HL-60/S4 treated with phorbol 12-myristate 13-acetate at 8.2 ng/mL for 4 days and 3 days (cell line): ENCODE data around the gene ST3GAL3.
"Not testable (repeated sequence)": the region's sequence is repeated elsewhere in the genome, so short reads cannot be mapped to it uniquely, and the experiment has no call there.

ENCODE experiments used
- in situ Hi-C: fragments of 300-500 bp; cut with MboI; formaldehyde crosslinking; loops from 2 replicates; pipeline ENCODE4 v1.15.0; 2022; ENCODE audit warnings: low sequenced_read_pairs

Gene ST3GAL3

DNA sequence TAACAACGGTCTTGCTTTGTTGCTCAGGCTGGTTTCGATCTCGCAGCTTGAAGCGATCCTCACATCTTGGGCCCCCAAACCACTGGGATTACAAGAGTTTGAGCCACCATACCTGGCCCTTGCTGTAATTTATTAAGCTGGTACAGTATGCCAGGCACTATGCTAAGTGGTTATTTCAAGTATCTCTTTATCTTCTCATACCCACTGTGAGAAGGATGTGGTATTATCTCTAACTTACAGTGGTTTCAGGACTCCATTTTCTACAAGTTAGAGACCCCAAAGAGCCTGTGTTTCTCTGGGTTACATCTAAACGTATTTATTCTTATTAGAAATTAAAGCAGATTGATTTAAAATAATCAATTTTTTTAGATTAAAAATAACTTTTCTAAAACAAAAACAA lies 8.1 kb upstream of the ST3GAL3 start:
- in situ Hi-C loops = no loop called here

DNA sequence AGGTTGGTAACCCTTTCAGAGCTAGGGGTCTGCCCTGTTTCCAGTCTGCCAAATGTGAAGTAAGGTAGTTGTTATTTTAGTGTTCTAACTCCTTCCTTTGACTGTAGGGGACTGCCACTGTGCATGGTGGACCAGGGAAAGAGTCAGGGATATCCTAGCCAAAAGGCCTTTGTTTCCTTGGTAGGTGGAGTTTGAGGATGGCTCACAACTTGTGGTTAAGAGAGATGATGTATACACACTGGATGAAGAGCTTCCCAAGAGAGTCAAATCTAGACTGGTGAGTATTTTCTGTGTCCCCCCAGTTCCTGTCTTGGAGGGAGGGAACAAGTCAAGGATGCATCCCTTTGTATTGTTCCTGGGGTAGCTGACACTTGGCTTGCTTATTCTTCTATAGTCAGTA lies 3.5 kb upstream of the ST3GAL3 start:
- in situ Hi-C loops = no loop called here

- in situ Hi-C loops = no loop called here
Measured at GRCh38 chr1:43704838-43705237, 2.5 kb upstream of the ST3GAL3 start.

DNA sequence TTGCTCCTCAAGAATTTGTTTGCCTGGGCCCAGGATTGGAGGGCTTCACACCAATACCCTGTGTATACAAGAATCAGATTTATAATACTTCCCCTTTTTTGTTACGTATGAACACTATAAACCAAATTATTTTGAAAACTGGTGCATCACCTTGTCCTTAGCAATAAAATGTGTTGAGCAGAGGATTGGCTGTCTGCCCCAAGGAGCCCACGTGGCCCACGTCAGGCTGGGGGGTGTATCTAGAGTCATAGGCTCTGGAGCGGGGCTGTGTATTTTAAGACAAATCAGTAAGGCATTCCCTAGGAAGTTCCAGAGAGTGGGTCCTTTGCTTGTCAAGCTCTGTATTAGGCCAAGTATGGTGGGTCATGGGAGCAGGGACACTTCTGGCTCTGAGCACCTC lies 2.0 kb upstream of the ST3GAL3 start:
- in situ Hi-C loops = no loop called here

DNA sequence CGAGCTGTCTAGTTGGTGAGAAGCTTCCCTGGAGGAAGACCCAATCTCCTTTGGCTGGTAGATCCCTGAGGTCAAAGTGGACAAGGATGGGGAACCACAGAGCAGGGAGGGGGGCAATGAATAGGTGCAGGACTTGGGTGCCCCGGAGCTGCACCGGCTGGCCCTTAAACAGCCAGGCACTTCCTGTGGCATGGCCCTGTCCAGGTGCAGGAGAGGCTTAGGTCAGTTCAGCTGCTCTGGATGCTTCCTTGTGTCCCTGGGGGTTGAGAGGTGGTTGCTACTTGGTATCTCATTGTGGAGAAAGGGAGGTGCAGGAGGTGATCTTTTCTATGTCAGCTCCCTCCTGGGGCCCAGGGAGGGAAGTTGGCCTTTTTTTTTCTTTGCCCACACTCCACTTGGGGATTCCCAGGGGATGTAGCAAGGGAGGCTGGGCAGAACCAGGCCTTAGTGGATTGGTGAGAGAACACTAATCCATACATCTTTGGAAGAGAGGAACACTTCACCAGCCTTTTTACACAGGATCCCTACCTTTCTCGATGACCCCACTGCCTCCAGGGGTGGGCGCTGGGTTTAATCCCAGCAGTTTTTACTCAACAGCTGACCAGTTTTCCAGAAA lies 1.2 kb upstream of the ST3GAL3 start:
- in situ Hi-C loops = no loop called here

DNA sequence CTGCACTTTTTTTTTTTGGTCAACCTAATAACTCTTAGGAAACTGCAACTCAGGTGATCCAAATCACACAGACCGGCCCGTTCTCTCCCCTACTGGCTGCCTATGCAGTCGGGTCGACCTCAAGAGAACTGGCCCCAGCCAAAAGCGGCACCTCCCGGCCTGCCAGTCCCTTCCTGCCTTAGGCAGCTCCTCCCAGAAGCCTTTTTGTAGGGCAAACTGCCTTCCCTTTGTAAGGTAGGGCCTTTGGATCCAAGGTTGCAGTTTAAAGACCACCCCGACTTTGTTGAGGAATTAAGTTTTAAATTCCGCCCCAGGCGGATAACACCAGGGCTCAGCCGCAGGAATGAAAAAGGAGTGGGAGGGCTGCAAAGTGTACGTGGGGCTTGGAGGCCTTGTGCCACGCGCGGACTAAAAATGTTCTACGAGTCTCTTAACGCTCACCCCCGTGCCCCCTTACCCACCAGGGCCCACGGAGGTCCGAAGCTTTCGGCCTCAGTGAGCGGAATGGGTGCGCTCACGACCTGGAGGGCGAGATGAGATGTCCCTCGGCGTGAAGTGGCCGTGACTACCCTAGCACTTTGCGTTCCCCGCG lies 642 bp upstream of the ST3GAL3 start:
- in situ Hi-C loops = no loop called here

GRCh38 chr1:43708002-43708410 lies 670 bp downstream of the ST3GAL3 start:
- in situ Hi-C loops = no loop called here

GRCh38 chr1:43711049-43711448 lies 3.7 kb downstream of the ST3GAL3 start:
- in situ Hi-C loops = no loop called here

GRCh38 chr1:43711524-43712386 lies 4.4 kb downstream of the ST3GAL3 start:
- in situ Hi-C loops = no loop called here

GRCh38 chr1:43716559-43717281 lies 9.4 kb downstream of the ST3GAL3 start:
- in situ Hi-C loops = no loop called here

DNA sequence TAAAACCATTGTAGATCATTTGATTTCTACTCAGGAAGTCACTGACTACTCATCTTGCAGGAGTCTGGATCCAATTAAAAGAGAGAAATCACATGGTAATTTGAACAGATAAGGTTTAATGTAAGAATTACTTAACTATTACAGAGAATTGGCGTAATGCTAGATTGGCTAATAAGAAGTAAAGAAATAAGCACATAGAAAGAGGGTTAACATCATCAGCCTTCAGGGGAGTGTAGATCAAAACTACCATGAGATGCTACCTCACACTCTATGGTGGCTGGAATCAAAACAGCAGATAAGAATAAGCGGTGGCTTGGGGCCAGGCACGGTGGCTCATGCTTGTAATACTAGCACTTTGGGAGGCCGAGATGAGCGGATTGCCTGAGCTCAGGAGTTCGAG lies 11.7 kb downstream of the ST3GAL3 start:
- in situ Hi-C loops = no loop called here

DNA sequence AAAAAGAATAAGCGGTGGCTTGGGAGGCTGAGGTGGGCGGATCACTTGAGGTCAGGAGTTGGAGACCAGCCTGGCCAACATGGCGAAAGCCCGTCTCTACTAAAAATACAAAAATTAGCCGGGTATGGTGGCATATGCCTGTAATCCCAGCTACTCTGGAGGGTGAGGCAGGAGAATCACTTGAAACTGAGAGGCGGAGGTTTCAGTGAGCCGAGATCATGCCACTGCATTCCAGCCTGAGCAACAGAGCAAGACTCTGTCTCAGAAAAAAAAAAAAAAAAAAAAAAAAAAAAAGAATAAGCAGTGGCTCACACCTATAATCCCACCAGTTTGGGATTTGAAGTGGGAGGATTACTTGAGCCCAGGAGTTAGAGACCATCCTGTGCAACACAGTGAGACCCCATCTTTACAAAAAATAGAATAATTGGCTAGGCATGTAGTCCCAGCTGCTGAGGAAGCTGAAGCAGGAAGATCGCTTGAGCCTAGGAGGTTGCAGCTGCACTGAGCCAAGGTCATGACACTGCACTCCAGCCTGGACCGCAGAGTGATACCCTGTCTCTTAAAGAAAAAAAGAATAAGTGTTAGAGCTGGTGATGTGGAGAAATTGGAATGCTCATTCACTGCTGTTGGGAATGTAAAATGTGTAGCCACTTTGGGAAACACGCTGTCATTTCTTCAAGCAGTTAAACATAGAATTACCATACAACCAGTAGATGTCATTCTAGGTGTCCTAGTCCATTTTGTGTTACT lies 12.5 kb downstream of the ST3GAL3 start:
- in situ Hi-C loops = not testable (repeated sequence)

GRCh38 chr1:43722810-43723209 lies 15.5 kb downstream of the ST3GAL3 start:
- in situ Hi-C loops = no loop called here

DNA sequence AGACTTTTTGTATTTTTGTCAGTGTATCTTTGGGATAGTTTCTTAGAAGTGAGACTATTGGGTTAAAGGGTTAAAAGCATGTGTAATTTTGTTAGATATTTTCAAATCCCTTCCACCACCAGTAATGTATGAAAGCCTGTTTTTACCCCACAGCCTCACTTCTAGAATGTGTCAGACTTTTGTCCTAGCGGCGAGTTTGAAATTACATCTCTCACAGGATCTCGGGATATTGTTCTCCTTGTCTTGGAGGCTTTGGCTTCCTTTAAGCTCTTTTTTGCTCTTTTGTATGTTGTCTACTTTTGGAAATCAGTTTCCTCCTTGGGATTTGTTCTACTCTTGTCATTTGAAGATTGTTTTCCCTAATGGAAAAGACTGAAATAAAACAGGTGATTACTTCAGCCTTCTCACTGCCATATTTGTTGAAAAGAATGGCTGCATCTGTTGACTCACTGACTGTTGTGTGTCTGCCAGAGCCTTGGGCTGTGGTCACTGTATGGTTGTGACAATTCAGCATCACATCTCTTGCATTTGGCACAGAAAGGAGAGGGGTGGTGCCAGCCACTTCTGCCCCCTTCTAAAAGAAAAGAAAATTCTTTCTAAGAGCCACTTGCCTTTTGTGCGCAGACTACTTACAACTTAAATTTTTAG lies 22.6 kb downstream of the ST3GAL3 start:
- in situ Hi-C loops = no loop called here

DNA sequence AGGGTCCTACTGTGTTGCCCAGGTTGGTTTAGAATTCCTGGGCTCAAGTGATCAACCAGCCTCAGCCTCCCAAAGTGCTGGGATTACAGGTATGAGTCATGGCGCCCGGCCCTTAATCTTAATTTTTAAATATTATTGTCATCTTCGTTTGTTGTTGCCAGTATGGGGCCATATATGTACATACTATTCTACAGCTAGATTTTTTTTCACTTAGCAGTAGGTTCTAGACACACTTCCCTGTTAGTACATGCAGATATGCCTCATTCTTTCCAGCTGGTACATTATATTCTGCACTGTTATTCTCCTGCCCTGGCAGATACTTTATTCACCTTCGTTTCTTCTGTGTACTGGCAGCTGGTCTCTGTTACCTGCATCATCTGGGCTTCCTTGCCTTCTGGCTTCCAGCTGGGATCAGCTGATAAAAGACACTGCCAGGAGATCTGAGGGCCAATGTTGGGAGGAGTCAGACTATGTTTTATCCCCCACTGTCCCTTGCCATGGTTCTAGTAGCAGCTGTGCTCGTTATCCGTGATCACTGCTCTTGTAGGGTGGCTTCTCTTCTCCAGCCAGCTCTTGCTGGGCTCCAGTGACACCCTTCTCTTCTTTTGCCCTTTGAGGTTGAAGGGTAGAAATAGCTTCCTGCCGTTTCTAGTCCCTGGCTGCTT lies 24.7 kb downstream of the ST3GAL3 start:
- in situ Hi-C loops = no loop called here

GRCh38 chr1:43736819-43737218 lies 29.5 kb downstream of the ST3GAL3 start:
- in situ Hi-C loops = no loop called here

DNA sequence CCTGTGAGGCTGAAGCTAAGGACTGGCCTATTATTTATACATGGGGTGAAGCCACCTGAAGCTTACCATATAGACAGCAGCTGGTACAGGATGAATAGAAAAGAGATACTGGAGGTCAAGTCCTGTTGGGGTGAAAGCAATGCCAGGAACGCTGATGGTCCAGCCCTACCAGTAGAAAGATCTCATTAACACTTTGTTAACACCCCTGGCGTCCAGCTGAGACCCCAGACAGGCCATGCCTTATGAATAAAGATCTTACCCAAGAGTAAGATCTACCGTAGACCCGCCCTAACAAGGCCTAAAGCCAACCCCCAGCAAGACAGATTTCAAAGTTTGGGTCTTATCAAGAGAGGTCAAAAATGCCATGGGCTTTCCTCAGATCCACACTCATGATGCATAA lies 34.7 kb downstream of the ST3GAL3 start:
- in situ Hi-C loops = no loop called here

GRCh38 chr1:43743206-43743605 lies 35.9 kb downstream of the ST3GAL3 start:
- in situ Hi-C loops = no loop called here

DNA sequence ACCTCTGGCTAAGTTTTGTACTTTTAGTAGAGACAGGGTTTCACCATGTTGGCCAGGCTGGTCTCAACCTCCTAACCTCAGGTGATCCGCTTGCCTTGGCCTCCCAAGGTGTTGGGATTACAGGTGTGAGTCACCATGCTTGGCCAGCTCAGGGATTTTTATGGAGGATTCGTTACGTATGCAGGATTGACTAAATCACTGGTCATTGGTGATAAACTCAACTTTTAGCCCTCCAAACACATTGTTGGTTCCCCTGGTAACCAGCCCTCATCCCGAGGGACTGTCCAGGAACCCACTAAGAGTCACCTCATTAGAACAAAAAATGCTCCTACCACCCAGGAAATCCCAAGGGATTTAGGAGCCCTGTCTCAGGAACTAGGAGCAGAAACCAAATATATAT lies 40.4 kb downstream of the ST3GAL3 start:
- in situ Hi-C loops = no loop called here

- in situ Hi-C loops = no loop called here
Measured at GRCh38 chr1:43750083-43750482, 42.7 kb downstream of the ST3GAL3 start.
